B cell (primary cell): ENCODE data around the gene CD36.

Experiments used
- EZH2 ChIP-seq: IDR thresholded peaks from 2 replicates; pipeline ENCODE4 v1.6.1; 2012; ENCODE audit warnings: borderline replicate concordance, low read depth, mild to moderate bottlenecking, moderate library complexity, low read length; ENCODE audit not compliant: insufficient read depth, poor library complexity, severe bottlenecking
- TF ChIP-seq, protein P1 (sequence below): fragments of 200-600 bp; IDR thresholded peaks from one replicate; pipeline ENCODE4 v1.8.0; 2022; ENCODE audit warnings: antibody characterized with exemption, mild to moderate bottlenecking

DNA sequence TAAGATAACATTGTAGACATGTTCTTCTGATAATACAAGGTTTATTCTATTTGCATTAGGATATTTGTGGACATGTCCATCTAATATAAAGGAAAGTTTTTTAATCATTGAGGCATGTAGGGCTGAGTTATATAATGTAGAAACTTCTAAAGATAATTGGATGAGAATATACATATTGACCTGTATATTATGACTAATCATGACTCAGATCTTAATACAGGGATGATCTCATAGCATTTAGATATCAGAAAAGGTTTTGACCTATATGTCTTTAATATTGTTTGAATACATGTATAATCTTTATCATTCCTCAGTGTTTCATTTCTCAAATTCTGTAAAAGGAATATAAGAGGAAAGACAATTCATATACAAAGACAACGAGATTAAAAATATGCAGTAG lies 39.2 kb downstream of the CD36 start:
- TF ChIP-seq, protein P1, sequence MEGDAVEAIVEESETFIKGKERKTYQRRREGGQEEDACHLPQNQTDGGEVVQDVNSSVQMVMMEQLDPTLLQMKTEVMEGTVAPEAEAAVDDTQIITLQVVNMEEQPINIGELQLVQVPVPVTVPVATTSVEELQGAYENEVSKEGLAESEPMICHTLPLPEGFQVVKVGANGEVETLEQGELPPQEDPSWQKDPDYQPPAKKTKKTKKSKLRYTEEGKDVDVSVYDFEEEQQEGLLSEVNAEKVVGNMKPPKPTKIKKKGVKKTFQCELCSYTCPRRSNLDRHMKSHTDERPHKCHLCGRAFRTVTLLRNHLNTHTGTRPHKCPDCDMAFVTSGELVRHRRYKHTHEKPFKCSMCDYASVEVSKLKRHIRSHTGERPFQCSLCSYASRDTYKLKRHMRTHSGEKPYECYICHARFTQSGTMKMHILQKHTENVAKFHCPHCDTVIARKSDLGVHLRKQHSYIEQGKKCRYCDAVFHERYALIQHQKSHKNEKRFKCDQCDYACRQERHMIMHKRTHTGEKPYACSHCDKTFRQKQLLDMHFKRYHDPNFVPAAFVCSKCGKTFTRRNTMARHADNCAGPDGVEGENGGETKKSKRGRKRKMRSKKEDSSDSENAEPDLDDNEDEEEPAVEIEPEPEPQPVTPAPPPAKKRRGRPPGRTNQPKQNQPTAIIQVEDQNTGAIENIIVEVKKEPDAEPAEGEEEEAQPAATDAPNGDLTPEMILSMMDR: no peak
- no peak for TF ChIP-seq EZH2
